HepG2 (cell line): ENCODE measurements around the gene NIP7. TPM values are rescaled to one million over a fixed set of nuclear protein-coding genes. Genes with fewer than 3 reads are reported as not detected.

Experiments
- ATAC-seq: fragments of 200-7000 bp; cut with Tn5 transposase; 3 replicates; pipeline ENCODE4 v1.9.1; 2020; ENCODE audit warnings: mild to moderate bottlenecking, moderate library complexity
- BruUV-seq: library from RNA; stranded (reverse); fragments of 400-500 nt; replicated peaks from 2 replicates; lab custom pipeline; 2021; lab: Mats Ljungman, UMichigan
- CTCF ChIA-PET: fragments of 300-600 bp; formaldehyde crosslinking; extraction: SDS; loops from one replicate; lab custom pipeline; 2021; ENCODE audit warnings: low total read pairs, inconsistent platforms, low intra/inter-chr PET ratio; lab: Yijun Ruan, JAX
- POLR2A ChIA-PET: fragments of 350-600 bp; sonication (Branson Sonifier 250); formaldehyde crosslinking; loops from one replicate; lab custom pipeline; 2020; ENCODE audit warnings: antibody characterized with exemption, inconsistent platforms; lab: Yijun Ruan, JAX
- DNase-seq: peaks from one replicate; pipeline ENCODE4 v3.0.0-alpha.2; 2015; ENCODE audit warnings: low spot score
- FAIRE-seq: peaks from 3 replicates; lab custom pipeline; 2011; peaks lifted over from hg19 to GRCh38; lab: Jason Lieb, UNC
- H2AFZ ChIP-seq: one replicate; pipeline ENCODE4 v1.6.1; 2011; ENCODE audit warnings: low read length, inconsistent platforms
- H3K27ac ChIP-seq: fragments of 300-600 bp; 3 replicates; pipeline ENCODE4 v1.8.0; 2011; ENCODE audit warnings: mixed run types, mild to moderate bottlenecking, mixed read lengths, low read length, inconsistent platforms; ENCODE audit not compliant: insufficient read depth; ENCODE audit errors: extremely low read length
- H3K27me3 ChIP-seq, 2 experiments: fragments of 200-600 bp in 1 of 2; 2 replicates in 1 of 2; 3 replicates in 1 of 2; pipeline versions ENCODE4 v1.6.0 to v1.8.0; 2011; ENCODE audit warnings: low read length in 2 of 2, mild to moderate bottlenecking in 2 of 2, moderate library complexity in 2 of 2, inconsistent platforms in 1 of 2; ENCODE audit not compliant: insufficient read depth in 2 of 2, control insufficient read depth in 1 of 2
- H3K36me3 ChIP-seq, 2 experiments: fragments of 200-600 bp in 1 of 2; replicated peaks in 1 of 2; 2 replicates in 1 of 2; 3 replicates in 1 of 2; pipeline versions ENCODE4 v1.5.1 to v1.8.0; 2011; ENCODE audit warnings: low read length in 2 of 2, inconsistent platforms in 1 of 2; ENCODE audit not compliant: insufficient read depth in 2 of 2, control insufficient read depth in 1 of 2
- H3K4me1 ChIP-seq: 2 replicates; pipeline ENCODE4 v1.5.1; 2012; ENCODE audit warnings: low read length, inconsistent platforms; ENCODE audit not compliant: insufficient read depth
- H3K4me2 ChIP-seq: 2 replicates; pipeline ENCODE4 v1.6.0; 2011; ENCODE audit warnings: low read depth, low read length, inconsistent platforms
- H3K4me3 ChIP-seq, 3 experiments: fragments of 200-600 bp in 1 of 3; sonication (generic), shearing (Covaris generic) in 1 of 3; replicated peaks in 1 of 3; 2 replicates each; pipeline ENCODE4 v1.5.1; 2011 to 2016; ENCODE audit warnings: low read length in 3 of 3, inconsistent platforms in 2 of 3, low read depth in 2 of 3, mild to moderate bottlenecking in 2 of 3, control low read depth in 1 of 3, mixed read lengths in 1 of 3; ENCODE audit not compliant: insufficient read depth in 1 of 3
- H3K79me2 ChIP-seq: one replicate; pipeline ENCODE4 v1.6.1; 2011; ENCODE audit warnings: low read length, inconsistent platforms; ENCODE audit not compliant: insufficient read depth
- H3K9ac ChIP-seq: 2 replicates; pipeline ENCODE4 v1.6.0; 2011; ENCODE audit warnings: mild to moderate bottlenecking, low read depth, low read length, inconsistent platforms; ENCODE audit not compliant: insufficient read depth
- H3K9me3 ChIP-seq: 2 replicates; pipeline ENCODE4 v1.5.1; 2012; ENCODE audit warnings: mild to moderate bottlenecking, low read length
- H4K20me1 ChIP-seq: 2 replicates; pipeline ENCODE4 v1.6.0; 2011; ENCODE audit warnings: inconsistent platforms, mild to moderate bottlenecking, low read length, moderate library complexity; ENCODE audit not compliant: insufficient read depth
- DR1 ChIP-seq: sonication (generic); formaldehyde crosslinking; IDR thresholded peaks from 2 replicates; pipeline ENCODE4 v1.8.0; 2021; ENCODE audit warnings: mild to moderate bottlenecking, missing genetic modification reagents, inconsistent platforms
- FOXA1 ChIP-seq, 2 experiments: fragments of 450-650 bp in 1 of 2; sonication (generic) in 1 of 2; formaldehyde crosslinking in 1 of 2; IDR thresholded peaks; 2 replicates each; pipeline versions ENCODE4 v1.4.0 to v1.6.1; 2016 to 2020; ENCODE audit warnings: missing genetic modification reagents in 1 of 2
- MLLT10 ChIP-seq: sonication (generic); formaldehyde crosslinking; IDR thresholded peaks from 2 replicates; pipeline ENCODE4 v1.4.0; 2020; ENCODE audit warnings: missing genetic modification reagents
- RCOR2 ChIP-seq: IDR thresholded peaks from 2 replicates; pipeline ENCODE4 v1.6.1; 2016; ENCODE audit warnings: missing biosample characterization, missing genetic modification reagents
- ZFY ChIP-seq: sonication (generic); formaldehyde crosslinking; IDR thresholded peaks from 2 replicates; pipeline ENCODE4 v1.4.0; 2020; ENCODE audit warnings: missing genetic modification reagents
- ZMAT3 ChIP-seq: sonication (generic); formaldehyde crosslinking; conservative IDR thresholded peaks from 2 replicates; pipeline ENCODE4 v1.7.0; 2021; ENCODE audit warnings: missing genetic modification reagents
- ZNF24 ChIP-seq: fragments of 450-650 bp; IDR thresholded peaks from 2 replicates; pipeline ENCODE4 v1.6.1; 2017; ENCODE audit warnings: antibody characterized with exemption, mild to moderate bottlenecking
- ZNF543 ChIP-seq: sonication (generic); formaldehyde crosslinking; IDR thresholded peaks from 2 replicates; pipeline ENCODE4 v1.4.0; 2020; ENCODE audit warnings: mild to moderate bottlenecking, missing genetic modification reagents
- ZNF549 ChIP-seq: sonication (generic); formaldehyde crosslinking; IDR thresholded peaks from 2 replicates; pipeline ENCODE4 v1.5.0; 2020; ENCODE audit warnings: missing genetic modification reagents
- ZNF557 ChIP-seq: sonication (generic); formaldehyde crosslinking; IDR thresholded peaks from 2 replicates; pipeline ENCODE4 v1.4.0; 2020; ENCODE audit warnings: missing genetic modification reagents
- ZNF792 ChIP-seq: IDR thresholded peaks from 2 replicates; pipeline ENCODE4 v1.6.1; 2016
- WGBS: methylation state at CpG from one replicate; pipeline ENCODE4 v1.1.6; 2017; ENCODE audit warnings: low lambda C conversion rate; 5-methylcytosine and 5-hydroxymethylcytosine counted together
- in situ Hi-C: cut with HindIII; loops from 2 replicates; pipeline ENCODE4 v1.10.0; 2017; ENCODE audit warnings: low pct_unique_long_range_greater_than_20kb; ENCODE audit not compliant: extremely low pct_ligation_motif_present
- intact Hi-C: fragments of 100-400 bp; cut with micrococcal nuclease; formaldehyde crosslinking; loops from one replicate; pipeline ENCODE4 v1.10.0; 2022; ENCODE audit not compliant: unreplicated experiment
- polyA plus RNA-seq, 8 experiments: library from polyadenylated mRNA; depleted of rRNA in 3 of 8; stranded (reverse) in 7 of 8; unstranded in 1 of 8; fragments of >200 nt; fragmentation: Illumina TruSeq in 4 of 8; extraction: Trizol in 4 of 8; gene quantifications; 2 replicates each; pipeline versions ENCODE4 v1.2.1 to v1.2.3, GENCODE V29; 2011 to 2016; ENCODE audit warnings: low read depth in 4 of 8, missing spikeins in 1 of 8, mixed read lengths in 1 of 8; ENCODE audit not compliant: insufficient read depth in 1 of 8
- total RNA-seq, 5 experiments: library from RNA; depleted of rRNA; stranded (reverse); fragments of >200 nt; fragmentation: Illumina TruSeq; extraction: Trizol; gene quantifications; 2 replicates each; pipeline ENCODE4 v1.2.3, GENCODE V29; 2016; ENCODE audit warnings: low read depth in 1 of 5
- TF ChIP-seq, protein P1 (sequence below): sonication (generic); formaldehyde crosslinking; IDR thresholded peaks from 2 replicates; pipeline ENCODE4 v1.8.0; 2022; ENCODE audit warnings: mild to moderate bottlenecking, missing genetic modification reagents, moderate library complexity
- TF ChIP-seq, protein P2 (sequence below): sonication (generic); formaldehyde crosslinking; IDR thresholded peaks from 2 replicates; pipeline ENCODE4 v1.5.0; 2020; ENCODE audit warnings: missing genetic modification reagents
- TF ChIP-seq, protein P3 (sequence below): sonication (generic); formaldehyde crosslinking; IDR thresholded peaks from 2 replicates; pipeline ENCODE4 v1.4.0; 2020; ENCODE audit warnings: missing genetic modification reagents
- TF ChIP-seq, protein P4 (sequence below): sonication (generic); formaldehyde crosslinking; IDR thresholded peaks from 2 replicates; pipeline ENCODE4 v1.8.1; 2023; ENCODE audit warnings: mild to moderate bottlenecking, missing genetic modification reagents, borderline replicate concordance
- TF ChIP-seq, protein P5 (sequence below): sonication (generic); formaldehyde crosslinking; IDR thresholded peaks from 2 replicates; pipeline ENCODE4 v1.9.0; 2021; ENCODE audit warnings: missing genetic modification reagents, borderline replicate concordance
- TF ChIP-seq, protein P6 (sequence below): sonication (generic); formaldehyde crosslinking; IDR thresholded peaks from 2 replicates; pipeline ENCODE4 v1.5.1; 2020; ENCODE audit warnings: missing genetic modification reagents, mild to moderate bottlenecking, borderline replicate concordance

The NIP7 gene
- total and polyA plus RNA-seq, 2 of the 13 experiments (the other 11 are each of a cell fraction or from before 2014, with no cell fraction given): 15.3 to 114 TPM

DNA sequence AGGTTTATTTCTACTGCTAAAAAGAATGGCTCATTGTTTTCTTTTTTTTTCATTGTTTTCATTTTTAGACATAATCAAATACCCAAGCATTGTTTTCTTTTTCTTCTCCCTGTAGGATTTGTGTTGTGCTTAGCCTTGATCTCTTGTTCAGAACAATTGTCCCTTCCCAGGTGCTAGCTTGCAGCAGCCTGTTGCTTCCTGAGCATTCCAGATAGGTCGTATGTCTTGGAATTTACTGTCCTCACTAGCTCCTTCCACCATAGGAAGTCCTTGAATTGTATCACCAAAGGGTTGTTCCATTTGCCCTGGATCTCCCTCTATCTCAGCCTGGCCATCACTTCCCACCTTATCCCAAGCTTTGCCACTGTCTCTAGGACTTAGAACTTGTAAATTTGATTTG lies 38.4 kb upstream of the NIP7 start:
- in situ Hi-C loops: no loop called here
- POLR2A ChIA-PET: no interaction called here

More for the DNA sequence above, 38.4 kb upstream of the NIP7 start:
- Histone ChIP-seq H3K27me3 (no peaks in the 10 kb centered on the region), H3K4me2 (no peak overlapping the region), H3K9me3 (no peaks in the 10 kb centered on the region), H4K20me1 (no peaks in the 10 kb centered on the region), H3K79me2 (no peaks in the 10 kb centered on the region), H3K27ac (no peak overlapping the region), H3K9ac (no peak overlapping the region)
- no TSS peak for BruUV-seq
- intact Hi-C loops: no loop called here
- no peak for DNase-seq
- TF ChIP-seq, protein P1, sequence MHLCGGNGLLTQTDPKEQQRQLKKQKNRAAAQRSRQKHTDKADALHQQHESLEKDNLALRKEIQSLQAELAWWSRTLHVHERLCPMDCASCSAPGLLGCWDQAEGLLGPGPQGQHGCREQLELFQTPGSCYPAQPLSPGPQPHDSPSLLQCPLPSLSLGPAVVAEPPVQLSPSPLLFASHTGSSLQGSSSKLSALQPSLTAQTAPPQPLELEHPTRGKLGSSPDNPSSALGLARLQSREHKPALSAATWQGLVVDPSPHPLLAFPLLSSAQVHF (CRISPR knock-in tag): no peak
- TF ChIP-seq ZMAT3 (no peak), ZFY (CRISPR knock-in tag) (no peak), ZNF549 (CRISPR knock-in tag) (no peak), DR1 (CRISPR knock-in tag) (no peak), ZNF792 (CRISPR knock-in tag) (no peak), MLLT10 (CRISPR knock-in tag) (no peak), ZNF543 (CRISPR knock-in tag) (no peak), RCOR2 (CRISPR knock-in tag) (no peak), ZNF24 (no peak), ZNF557 (CRISPR knock-in tag) (no peak), FOXA1 (IDR thresholded peaks at IDR 0.05) (no peak), FOXA1 (CRISPR knock-in tag; IDR thresholded peaks at IDR 0.05) (no peak)
- TF ChIP-seq, protein P2, sequence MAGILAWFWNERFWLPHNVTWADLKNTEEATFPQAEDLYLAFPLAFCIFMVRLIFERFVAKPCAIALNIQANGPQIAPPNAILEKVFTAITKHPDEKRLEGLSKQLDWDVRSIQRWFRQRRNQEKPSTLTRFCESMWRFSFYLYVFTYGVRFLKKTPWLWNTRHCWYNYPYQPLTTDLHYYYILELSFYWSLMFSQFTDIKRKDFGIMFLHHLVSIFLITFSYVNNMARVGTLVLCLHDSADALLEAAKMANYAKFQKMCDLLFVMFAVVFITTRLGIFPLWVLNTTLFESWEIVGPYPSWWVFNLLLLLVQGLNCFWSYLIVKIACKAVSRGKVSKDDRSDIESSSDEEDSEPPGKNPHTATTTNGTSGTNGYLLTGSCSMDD: no peak
- TF ChIP-seq, protein P3, sequence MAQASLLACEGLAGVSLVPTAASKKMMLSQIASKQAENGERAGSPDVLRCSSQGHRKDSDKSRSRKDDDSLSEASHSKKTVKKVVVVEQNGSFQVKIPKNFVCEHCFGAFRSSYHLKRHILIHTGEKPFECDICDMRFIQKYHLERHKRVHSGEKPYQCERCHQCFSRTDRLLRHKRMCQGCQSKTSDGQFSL: no peak
- TF ChIP-seq, protein P4, sequence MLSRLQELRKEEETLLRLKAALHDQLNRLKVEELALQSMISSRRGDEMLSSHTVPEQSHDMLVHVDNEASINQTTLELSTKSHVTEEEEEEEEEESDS (CRISPR knock-in tag): no peak
- TF ChIP-seq, protein P5, sequence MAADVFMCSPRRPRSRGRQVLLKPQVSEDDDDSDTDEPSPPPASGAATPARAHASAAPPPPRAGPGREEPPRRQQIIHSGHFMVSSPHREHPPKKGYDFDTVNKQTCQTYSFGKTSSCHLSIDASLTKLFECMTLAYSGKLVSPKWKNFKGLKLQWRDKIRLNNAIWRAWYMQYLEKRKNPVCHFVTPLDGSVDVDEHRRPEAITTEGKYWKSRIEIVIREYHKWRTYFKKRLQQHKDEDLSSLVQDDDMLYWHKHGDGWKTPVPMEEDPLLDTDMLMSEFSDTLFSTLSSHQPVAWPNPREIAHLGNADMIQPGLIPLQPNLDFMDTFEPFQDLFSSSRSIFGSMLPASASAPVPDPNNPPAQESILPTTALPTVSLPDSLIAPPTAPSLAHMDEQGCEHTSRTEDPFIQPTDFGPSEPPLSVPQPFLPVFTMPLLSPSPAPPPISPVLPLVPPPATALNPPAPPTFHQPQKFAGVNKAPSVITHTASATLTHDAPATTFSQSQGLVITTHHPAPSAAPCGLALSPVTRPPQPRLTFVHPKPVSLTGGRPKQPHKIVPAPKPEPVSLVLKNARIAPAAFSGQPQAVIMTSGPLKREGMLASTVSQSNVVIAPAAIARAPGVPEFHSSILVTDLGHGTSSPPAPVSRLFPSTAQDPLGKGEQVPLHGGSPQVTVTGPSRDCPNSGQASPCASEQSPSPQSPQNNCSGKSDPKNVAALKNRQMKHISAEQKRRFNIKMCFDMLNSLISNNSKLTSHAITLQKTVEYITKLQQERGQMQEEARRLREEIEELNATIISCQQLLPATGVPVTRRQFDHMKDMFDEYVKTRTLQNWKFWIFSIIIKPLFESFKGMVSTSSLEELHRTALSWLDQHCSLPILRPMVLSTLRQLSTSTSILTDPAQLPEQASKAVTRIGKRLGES (CRISPR knock-in tag): no peak
- TF ChIP-seq, protein P6, sequence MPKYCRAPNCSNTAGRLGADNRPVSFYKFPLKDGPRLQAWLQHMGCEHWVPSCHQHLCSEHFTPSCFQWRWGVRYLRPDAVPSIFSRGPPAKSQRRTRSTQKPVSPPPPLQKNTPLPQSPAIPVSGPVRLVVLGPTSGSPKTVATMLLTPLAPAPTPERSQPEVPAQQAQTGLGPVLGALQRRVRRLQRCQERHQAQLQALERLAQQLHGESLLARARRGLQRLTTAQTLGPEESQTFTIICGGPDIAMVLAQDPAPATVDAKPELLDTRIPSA (CRISPR knock-in tag): no peak
- TF ChIP-seq, all 625 proteins: peak for 0
- Histone ChIP-seq H3K4me1 (peaks cover 21% of the 10 kb centered on the region), H3K4me3 (no peak overlapping the region), H3K36me3 (peaks cover 13 to 30% of the 10 kb centered on the region in 2 experiments), H2AFZ (no peak overlapping the region)
- WGBS: 92% methylated on average over 1 of the region's 1 CpG
- FAIRE-seq: no peak
- no peak for ATAC-seq
- CTCF ChIA-PET: no interaction called here
